ENCODE data around the gene PTGS2. TPM values are rescaled to one million over a fixed set of nuclear protein-coding genes. Genes with fewer than 3 reads are reported as not detected.

Gene PTGS2
- total RNA-seq, 2 donors from 2014 or later: 0.09 to 0.15 TPM

- no peaks in the 10 kb centered on the region for H3K4me1 ChIP-seq (ENCODE audit: control insufficient read depth, insufficient read depth, low read length)
- H3K9ac ChIP-seq (ENCODE audit: extremely low read depth, low read length, poor library complexity, severe bottlenecking): no peak overlapping the region
- TF ChIP-seq CTCF (conservative IDR thresholded peaks at IDR 0.05): no peak
- H3K4me3 ChIP-seq (ENCODE audit: low read length): no peak overlapping the region
- DNase-seq: no peak
- WGBS, 2 experiments (ENCODE audit: insufficient coverage in 1 of 2, insufficient read length in 1 of 2): 89% methylated on average over 3 of the region's 3 CpGs; no CpG with 5 or more reads in 1 of the 2 experiments
- H3K27me3 ChIP-seq (ENCODE audit: control insufficient read depth, insufficient read depth, low read length, poor library complexity, severe bottlenecking): no peaks in the 10 kb centered on the region
- H3K4me1 Mint-ChIP-seq: no peaks in the 10 kb centered on the region
- no peaks in the 10 kb centered on the region for H3K9me3 ChIP-seq (ENCODE audit: control insufficient read depth, low read length)
- no peaks in the 10 kb centered on the region for H3K36me3 ChIP-seq (ENCODE audit: control insufficient read depth, insufficient read depth, low read length)
- no peak overlapping the region for H3K4me3 Mint-ChIP-seq
- H3K27ac Mint-ChIP-seq: no peak overlapping the region
- no peak overlapping the region for H3K27ac ChIP-seq (ENCODE audit: low read depth, low read length)
- peaks cover 11% of the 10 kb centered on the region for H3K9me3 Mint-ChIP-seq
- H3K36me3 Mint-ChIP-seq (ENCODE audit: low read depth): no peaks in the 10 kb centered on the region
- no peaks in the 10 kb centered on the region for H3K27me3 Mint-ChIP-seq (ENCODE audit: insufficient read depth)
These were observed 9.7 kb upstream of the PTGS2 start for GRCh38 chr1:186689907-186690306.

GRCh38 chr1:186689376-186689775, 9.2 kb upstream of the PTGS2 start:
- Mint-ChIP-seq H3K4me3 (no peak overlapping the region), H3K27me3 (ENCODE audit: insufficient read depth) (no peaks in the 10 kb centered on the region), H3K4me1 (no peaks in the 10 kb centered on the region), H3K36me3 (ENCODE audit: low read depth) (no peaks in the 10 kb centered on the region), H3K27ac (no peak overlapping the region), H3K9me3 (peaks cover 11% of the 10 kb centered on the region)
- TF ChIP-seq CTCF (conservative IDR thresholded peaks at IDR 0.05): no peak
- Histone ChIP-seq H3K4me1 (ENCODE audit: control insufficient read depth, insufficient read depth, low read length) (no peaks in the 10 kb centered on the region), H3K27ac (ENCODE audit: low read depth, low read length) (no peak overlapping the region), H3K27me3 (ENCODE audit: control insufficient read depth, insufficient read depth, low read length, poor library complexity, severe bottlenecking) (no peaks in the 10 kb centered on the region), H3K9ac (ENCODE audit: extremely low read depth, low read length, poor library complexity, severe bottlenecking) (no peak overlapping the region), H3K9me3 (ENCODE audit: control insufficient read depth, low read length) (no peaks in the 10 kb centered on the region), H3K4me3 (ENCODE audit: low read length) (no peak overlapping the region), H3K36me3 (ENCODE audit: control insufficient read depth, insufficient read depth, low read length) (no peaks in the 10 kb centered on the region)
- DNase-seq: no peak
- WGBS, 2 experiments (ENCODE audit: insufficient coverage in 1 of 2, insufficient read length in 1 of 2): 88% methylated on average over 1 of the region's 1 CpG; no CpG with 5 or more reads in 1 of the 2 experiments

- 92% methylated on average over 6 of the region's 6 CpGs; no CpG with 5 or more reads in 1 of the 2 experiments for WGBS, 2 experiments (ENCODE audit: insufficient coverage in 1 of 2, insufficient read length in 1 of 2)
These were observed 3.6 kb upstream of the PTGS2 start for GRCh38 chr1:186683652-186684410.

More at GRCh38 chr1:186683652-186684410, 3.6 kb upstream of the PTGS2 start:
- no peak overlapping the region for H3K4me3 ChIP-seq (ENCODE audit: low read length)
- no peak for TF ChIP-seq CTCF (conservative IDR thresholded peaks at IDR 0.05)
- Mint-ChIP-seq H3K27ac (no peak overlapping the region), H3K4me3 (no peak overlapping the region), H3K9me3 (peaks cover 11% of the 10 kb centered on the region), H3K27me3 (ENCODE audit: insufficient read depth) (peaks cover 22% of the 10 kb centered on the region), H3K4me1 (no peaks in the 10 kb centered on the region), H3K36me3 (ENCODE audit: low read depth) (no peaks in the 10 kb centered on the region)
- H3K27ac ChIP-seq (ENCODE audit: low read depth, low read length): no peak overlapping the region
- H3K9me3 ChIP-seq (ENCODE audit: control insufficient read depth, low read length): no peaks in the 10 kb centered on the region
- no peaks in the 10 kb centered on the region for H3K36me3 ChIP-seq (ENCODE audit: control insufficient read depth, insufficient read depth, low read length)
- no peak for DNase-seq
- H3K9ac ChIP-seq (ENCODE audit: extremely low read depth, low read length, poor library complexity, severe bottlenecking): no peak overlapping the region
- peaks cover 3% of the 10 kb centered on the region for H3K4me1 ChIP-seq (ENCODE audit: control insufficient read depth, insufficient read depth, low read length)
- H3K27me3 ChIP-seq (ENCODE audit: control insufficient read depth, insufficient read depth, low read length, poor library complexity, severe bottlenecking): peaks cover 21% of the 10 kb centered on the region

Measured in endodermal cell (in vitro differentiated cells).